Myocyte (in vitro differentiated cells): Measurements from ENCODE around the gene MICAL2. TPM values are rescaled to one million over a fixed set of nuclear protein-coding genes. Genes with fewer than 3 reads are reported as not detected.

Experiments
- DNase-seq: peaks from one replicate; pipeline ENCODE4 v3.0.0-alpha.2; 2012; ENCODE audit warnings: low read depth
- total RNA-seq: library from RNA; depleted of rRNA; stranded (reverse); fragments of >200 nt; gene quantifications from 2 replicates; pipeline ENCODE4 v1.2.3, GENCODE V29; 2014

MICAL2 gene
- total RNA-seq, 1 donor from 2014 or later = 14.7 TPM

GRCh38 chr11:12116425-12117032 lies 6.1 kb downstream of the MICAL2 start:
- no peak for DNase-seq

GRCh38 chr11:12117200-12117599 lies 6.8 kb downstream of the MICAL2 start:
- no peak for DNase-seq

GRCh38 chr11:12117611-12118010 lies 7.2 kb downstream of the MICAL2 start:
- no peak for DNase-seq

- no peak for DNase-seq
Observed at GRCh38 chr11:12118949-12119348, 8.6 kb downstream of the MICAL2 start.

GRCh38 chr11:12119502-12119901 lies 9.1 kb downstream of the MICAL2 start:
- no peak for DNase-seq

- DNase-seq = no peak
Observed at GRCh38 chr11:12120031-12121008, 9.9 kb downstream of the MICAL2 start.

- DNase-seq = no peak
Observed at GRCh38 chr11:12121011-12121410, 10.6 kb downstream of the MICAL2 start.

GRCh38 chr11:12121517-12121916 lies 11.1 kb downstream of the MICAL2 start:
- peak; percentile 57 for DNase-seq

- DNase-seq = no peak
Observed at GRCh38 chr11:12122083-12122482, 11.7 kb downstream of the MICAL2 start.

- DNase-seq = no peak
Observed at GRCh38 chr11:12123273-12123672, 12.9 kb downstream of the MICAL2 start.

- DNase-seq = no peak
Observed at GRCh38 chr11:12123799-12124198, 13.4 kb downstream of the MICAL2 start.

GRCh38 chr11:12124306-12124705 lies 13.9 kb downstream of the MICAL2 start:
- no peak for DNase-seq

- no peak for DNase-seq
Observed at GRCh38 chr11:12125609-12126149, 15.3 kb downstream of the MICAL2 start.

- DNase-seq = peak; percentile 67
Observed at GRCh38 chr11:12126344-12127019, 16.1 kb downstream of the MICAL2 start.

- no peak for DNase-seq
Observed at GRCh38 chr11:12127206-12127898, 17.0 kb downstream of the MICAL2 start.

- no peak for DNase-seq
Observed at GRCh38 chr11:12128301-12128751, 17.9 kb downstream of the MICAL2 start.

- DNase-seq = no peak
Observed at GRCh38 chr11:12129227-12129626, 18.8 kb downstream of the MICAL2 start.

- no peak for DNase-seq
Observed at GRCh38 chr11:12130180-12130980, 20.0 kb downstream of the MICAL2 start.

GRCh38 chr11:12131943-12132789 lies 21.8 kb downstream of the MICAL2 start:
- DNase-seq = no peak
